Activated T-helper 1 cell treated with anti-CD3 and anti-CD28 coated beads, Interleukin-12 subunit alpha, Interleukin-12 subunit beta, Interleukin-2, Interleukin-4 antibody, amounts not matched to agents 30 ng/mL and 10 ng/mL and 1 ng/mL, durations not matched to agents 14 hours and 24 hours and 36 hours (primary cell): ENCODE results near the gene PUM1. TPM values are rescaled to one million over a fixed set of nuclear protein-coding genes. Genes with fewer than 3 reads are reported as not detected.

Source experiments
- DNase-seq: peaks from one replicate; pipeline ENCODE4 v3.0.0; 2021; ENCODE audit warnings: low spot score
- H3K27ac Mint-ChIP-seq: one replicate; pipeline ENCODE4 v1.8.0; 2021; ENCODE audit warnings: mild to moderate bottlenecking, mixed read lengths
- H3K27me3 Mint-ChIP-seq: one replicate; pipeline ENCODE4 v1.8.0; 2022; ENCODE audit warnings: mild to moderate bottlenecking, moderate library complexity, mixed read lengths; ENCODE audit not compliant: insufficient read depth
- H3K36me3 Mint-ChIP-seq: one replicate; pipeline ENCODE4 v1.8.0; 2021; ENCODE audit warnings: low read depth, mixed read lengths
- H3K4me1 Mint-ChIP-seq: one replicate; pipeline ENCODE4 v1.8.0; 2021; ENCODE audit warnings: low read depth, mixed read lengths
- H3K4me3 Mint-ChIP-seq: one replicate; pipeline ENCODE4 v1.8.0; 2021; ENCODE audit warnings: mild to moderate bottlenecking, moderate library complexity, mixed read lengths
- H3K9me3 Mint-ChIP-seq: one replicate; pipeline ENCODE4 v1.8.0; 2021; ENCODE audit warnings: mixed read lengths
- intact Hi-C: fragments of 100-400 bp; cut with micrococcal nuclease; formaldehyde crosslinking; loops from one replicate; pipeline ENCODE4 v1.15.1; 2024
- total RNA-seq: library from RNA; stranded (reverse); gene quantifications from 2 replicates; pipeline ENCODE4 v1.2.3, GENCODE V29; 2022

Gene PUM1
- total RNA-seq, 1 donor from 2014 or later: 130 TPM

DNA sequence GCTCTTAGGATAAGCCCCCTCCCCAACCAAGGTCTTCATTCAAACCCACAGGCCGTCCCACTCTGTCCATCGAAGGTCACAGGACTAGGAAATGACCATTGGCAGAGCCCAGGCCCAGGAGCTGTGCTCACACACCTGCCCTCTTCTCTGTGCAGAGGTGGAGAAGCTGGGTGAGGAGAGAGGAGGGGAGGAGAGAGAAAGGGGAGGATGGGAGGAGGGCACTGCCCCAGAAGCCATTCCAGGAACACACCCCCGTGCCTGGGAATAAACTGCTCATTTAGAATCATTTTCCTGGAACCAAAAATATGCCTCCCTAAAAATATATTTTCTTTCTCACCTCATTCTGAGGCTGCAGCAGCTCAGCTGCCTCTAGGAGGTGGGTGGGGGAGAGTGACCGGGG, 150.6 kb downstream of the PUM1 start:
- H3K27ac Mint-ChIP-seq: no peak overlapping the region
- no peaks in the 10 kb centered on the region for H3K4me1 Mint-ChIP-seq
- DNase-seq: no peak
- H3K36me3 Mint-ChIP-seq: no peaks in the 10 kb centered on the region
- intact Hi-C loops: no loop called here
- no peak overlapping the region for H3K4me3 Mint-ChIP-seq
- H3K9me3 Mint-ChIP-seq: no peaks in the 10 kb centered on the region
- H3K27me3 Mint-ChIP-seq: peaks cover 17% of the 10 kb centered on the region

DNA sequence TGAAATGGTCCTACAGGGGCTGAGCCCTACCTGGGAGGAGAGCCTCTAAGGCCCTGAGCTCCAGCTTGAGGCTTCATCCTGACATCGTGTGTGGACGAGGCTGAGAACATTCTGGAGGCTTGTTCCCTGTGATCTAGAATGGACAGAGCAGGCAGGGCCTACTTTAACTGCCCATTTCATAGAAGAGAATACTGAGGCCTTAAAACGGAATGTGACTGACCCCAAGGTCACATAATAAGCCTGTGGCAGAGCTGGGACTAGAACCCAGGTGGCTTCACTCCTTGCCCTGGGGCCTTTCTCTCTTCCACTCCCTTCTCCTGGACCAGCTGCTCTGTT, 151.0 kb downstream of the PUM1 start:
- Mint-ChIP-seq H3K36me3 (no peaks in the 10 kb centered on the region), H3K4me1 (peaks cover 1% of the 10 kb centered on the region), H3K4me3 (no peak overlapping the region), H3K27ac (no peak overlapping the region), H3K9me3 (no peaks in the 10 kb centered on the region), H3K27me3 (peaks cover 19% of the 10 kb centered on the region)
- intact Hi-C loops: no loop called here
- no peak for DNase-seq

DNA sequence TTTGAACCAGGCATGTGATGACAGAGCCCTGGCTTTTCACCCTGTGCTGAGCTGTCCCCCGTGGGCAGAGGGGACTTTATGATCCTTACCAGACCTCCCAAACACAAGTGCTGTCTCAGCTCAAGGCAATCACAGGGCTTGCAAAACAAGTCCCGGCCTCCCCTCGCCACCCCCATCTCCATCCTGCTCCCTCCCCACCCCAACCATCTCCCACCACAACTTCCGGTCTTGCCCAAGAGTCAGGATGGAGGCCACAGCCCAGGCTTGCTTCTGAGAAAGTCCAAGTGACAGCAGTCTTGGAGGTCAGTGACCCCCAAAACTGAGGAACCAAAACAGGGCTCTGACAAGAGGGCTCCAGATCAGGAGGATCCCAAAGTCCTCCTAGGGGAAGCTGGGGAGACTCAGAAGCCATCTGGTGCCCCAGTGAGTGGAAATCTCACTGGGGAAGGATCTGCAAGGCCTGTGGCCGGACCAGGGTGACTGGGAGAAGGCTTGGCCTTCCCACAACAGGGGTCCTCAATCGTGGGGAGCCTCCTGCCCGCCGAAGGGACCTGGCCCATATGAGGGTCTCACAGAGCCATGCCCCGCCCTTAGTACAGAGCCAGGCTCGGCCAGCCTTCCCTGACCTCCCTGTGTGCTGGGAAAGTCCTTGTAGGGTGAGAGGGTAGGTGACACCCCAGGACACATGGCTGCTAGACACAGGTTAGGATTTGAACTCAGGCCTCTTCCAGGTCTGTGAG, 152.4 kb downstream of the PUM1 start:
- Mint-ChIP-seq H3K27me3 (peaks cover 23% of the 10 kb centered on the region), H3K36me3 (peaks cover 2% of the 10 kb centered on the region), H3K4me3 (no peak overlapping the region), H3K27ac (no peak overlapping the region), H3K9me3 (no peaks in the 10 kb centered on the region), H3K4me1 (peaks cover 8% of the 10 kb centered on the region)
- no peak for DNase-seq
- intact Hi-C loops: no loop called here

DNA sequence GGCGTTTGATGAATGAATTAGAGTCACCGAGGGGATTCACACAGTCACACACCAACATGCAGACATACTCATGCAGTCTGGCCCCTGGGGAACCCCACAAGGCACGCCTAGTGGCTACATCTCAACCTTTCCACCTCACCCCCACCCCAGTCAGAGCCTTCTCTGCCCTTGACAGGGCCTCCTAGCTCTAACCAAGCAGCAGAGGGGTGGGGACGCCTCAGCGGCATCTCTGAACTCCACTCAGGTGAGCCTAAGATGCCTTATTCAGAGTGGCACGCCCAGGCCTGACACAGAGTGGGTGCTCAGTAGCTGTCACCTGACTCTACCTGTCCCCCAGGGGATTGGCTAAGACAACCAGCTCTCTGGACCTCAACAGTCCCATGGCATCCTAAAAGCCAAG, 153.3 kb downstream of the PUM1 start:
- no peaks in the 10 kb centered on the region for H3K9me3 Mint-ChIP-seq
- H3K4me1 Mint-ChIP-seq: peaks cover 8% of the 10 kb centered on the region
- no peak overlapping the region for H3K4me3 Mint-ChIP-seq
- intact Hi-C loops: no loop called here
- H3K36me3 Mint-ChIP-seq: peaks cover 4% of the 10 kb centered on the region
- H3K27me3 Mint-ChIP-seq: peaks cover 29% of the 10 kb centered on the region
- DNase-seq: no peak
- no peak overlapping the region for H3K27ac Mint-ChIP-seq

DNA sequence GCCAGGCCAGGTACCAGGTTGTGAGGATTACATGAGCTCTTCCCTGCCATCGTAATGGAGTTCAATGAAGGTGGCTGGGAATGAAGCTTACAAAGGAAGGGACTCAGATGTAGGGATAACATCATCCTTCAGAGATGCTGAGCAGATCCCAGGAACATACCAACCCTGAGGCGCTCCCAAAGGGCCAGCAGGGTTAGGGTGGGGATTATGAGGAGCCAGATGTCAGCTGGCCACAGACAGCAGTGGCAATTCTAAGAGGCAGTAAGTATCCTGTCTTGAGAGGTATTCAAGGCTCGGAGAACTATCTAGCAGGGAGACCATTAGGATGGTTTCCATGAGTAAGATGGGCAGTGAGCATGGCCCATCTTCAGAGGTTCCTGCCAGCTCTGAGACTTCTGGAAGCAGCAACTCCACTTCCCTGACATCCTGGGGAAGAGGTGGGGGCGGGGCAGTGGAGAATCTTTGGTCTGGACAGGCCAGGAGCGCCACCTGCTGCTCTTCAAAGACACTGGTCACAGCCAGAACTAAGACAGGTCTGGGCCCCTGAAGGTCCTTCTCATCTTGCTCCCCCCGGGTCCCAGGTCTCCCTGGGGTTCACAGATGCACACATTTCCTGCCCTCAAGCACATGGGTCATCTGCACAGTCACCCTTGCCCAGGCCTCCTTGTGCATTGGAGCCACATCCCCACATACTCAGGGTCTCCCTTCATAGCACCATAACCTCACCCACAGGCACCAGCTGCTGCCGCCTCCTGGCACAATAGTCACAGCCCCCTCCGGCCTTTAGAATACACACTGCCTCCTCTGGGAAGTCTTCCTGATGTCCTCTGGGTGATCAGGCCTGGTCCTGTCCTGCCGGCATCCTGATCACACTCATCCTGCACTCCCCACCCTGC, 154.2 kb downstream of the PUM1 start:
- DNase-seq: peak; percentile 13
- Mint-ChIP-seq H3K9me3 (no peaks in the 10 kb centered on the region), H3K4me3 (no peak overlapping the region), H3K36me3 (peaks cover 4% of the 10 kb centered on the region), H3K4me1 (peaks cover 8% of the 10 kb centered on the region), H3K27me3 (peaks cover 35% of the 10 kb centered on the region), H3K27ac (no peak overlapping the region)
- intact Hi-C loops: loop anchor here (1.0 kb wide), 3 partner anchors 110 to 192 kb away; no protein-coding TSS in a partner anchor

DNA sequence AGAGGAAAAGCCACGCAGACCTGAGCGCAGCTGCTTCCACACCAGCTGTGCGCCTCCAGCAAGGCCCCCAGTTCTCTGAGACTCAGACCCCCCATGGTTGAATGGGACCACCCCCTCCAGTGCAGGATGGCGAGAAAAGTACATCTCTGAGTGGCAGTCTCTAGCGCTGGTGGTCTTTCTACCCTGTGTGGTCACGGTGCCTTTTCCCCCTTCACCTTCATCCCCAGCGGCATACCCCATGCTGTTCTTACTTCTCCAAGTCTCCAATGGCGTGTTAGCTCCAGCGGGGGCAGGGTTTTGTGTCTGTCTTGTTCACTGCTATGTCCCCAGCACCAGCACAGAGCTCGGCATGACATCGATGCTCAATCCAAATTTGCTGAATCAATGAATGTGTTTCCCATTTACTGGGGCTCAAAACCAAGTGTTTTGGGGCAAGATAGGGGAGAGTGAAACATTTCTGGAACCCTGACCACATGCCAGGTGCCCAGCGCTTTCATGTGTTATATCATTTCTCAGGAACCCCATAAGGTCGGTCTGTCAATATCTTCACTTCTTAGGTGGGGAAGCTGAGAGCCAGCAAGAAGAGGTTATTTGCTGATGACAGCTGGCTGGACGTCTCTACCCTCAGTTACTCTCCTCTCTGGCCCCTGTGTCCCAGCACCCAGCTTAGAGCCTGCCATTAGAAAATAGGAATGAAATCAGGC, 156.0 kb downstream of the PUM1 start:
- H3K4me1 Mint-ChIP-seq: peaks cover 8% of the 10 kb centered on the region
- DNase-seq: no peak
- peak overlapping the region; percentile 62 for H3K4me3 Mint-ChIP-seq
- peak overlapping the region; percentile 7 for H3K27ac Mint-ChIP-seq
- intact Hi-C loops: no loop called here
- H3K27me3 Mint-ChIP-seq: peaks cover 48% of the 10 kb centered on the region
- H3K36me3 Mint-ChIP-seq: peaks cover 4% of the 10 kb centered on the region
- H3K9me3 Mint-ChIP-seq: no peaks in the 10 kb centered on the region

DNA sequence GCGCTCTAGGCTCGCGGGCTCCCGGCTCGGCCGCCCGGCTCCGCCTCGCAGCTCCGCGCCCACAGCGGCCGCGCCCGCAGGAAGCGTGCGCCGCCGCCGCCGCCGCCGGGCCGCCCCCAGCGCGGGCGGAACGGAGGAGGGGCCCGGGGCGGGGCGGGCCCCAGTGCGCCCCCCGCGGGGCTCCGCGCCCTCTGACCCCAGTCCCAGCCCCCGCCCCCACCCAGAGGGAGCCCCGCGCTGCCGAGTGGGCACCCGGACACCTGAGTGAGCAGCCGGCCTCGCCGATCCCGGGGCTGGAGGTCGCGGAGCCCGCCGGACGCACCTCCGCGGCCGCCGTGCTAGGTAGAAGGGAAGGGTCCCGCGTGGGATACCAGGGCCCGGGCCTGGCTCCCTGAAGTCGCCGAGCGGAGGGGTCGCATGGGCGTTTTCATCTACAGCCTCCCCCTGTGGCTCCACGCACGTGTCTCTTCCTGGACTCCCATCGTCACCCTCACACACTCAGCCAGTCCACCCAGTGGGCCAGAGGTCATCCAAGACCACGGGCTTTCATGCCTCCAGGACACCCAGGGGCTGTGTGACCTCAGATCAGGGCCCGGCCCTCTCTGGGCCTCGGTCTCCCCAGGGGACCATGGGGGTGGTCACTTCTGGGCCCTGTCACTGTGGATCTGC, 156.7 kb downstream of the PUM1 start, which contains the start of gene SDC3:
Gene SDC3, minus strand, starts transcription at position 63 of the 669 bp plus-strand sequence. CDS start 172 bp downstream, outside the sequence.
- H3K4me3 Mint-ChIP-seq: peak within 1 kb of the TSS; percentile 80
- H3K9me3 Mint-ChIP-seq: no peaks in the 10 kb centered on the region
- DNase-seq: no peak
- H3K27me3 Mint-ChIP-seq: peaks cover 51% of the 10 kb centered on the region
- H3K36me3 Mint-ChIP-seq: peaks cover 4% of the 10 kb centered on the region
- peak within 1 kb of the TSS; percentile 63 for H3K27ac Mint-ChIP-seq
- peaks cover 8% of the 10 kb centered on the region for H3K4me1 Mint-ChIP-seq
- intact Hi-C loops: no loop called here

DNA sequence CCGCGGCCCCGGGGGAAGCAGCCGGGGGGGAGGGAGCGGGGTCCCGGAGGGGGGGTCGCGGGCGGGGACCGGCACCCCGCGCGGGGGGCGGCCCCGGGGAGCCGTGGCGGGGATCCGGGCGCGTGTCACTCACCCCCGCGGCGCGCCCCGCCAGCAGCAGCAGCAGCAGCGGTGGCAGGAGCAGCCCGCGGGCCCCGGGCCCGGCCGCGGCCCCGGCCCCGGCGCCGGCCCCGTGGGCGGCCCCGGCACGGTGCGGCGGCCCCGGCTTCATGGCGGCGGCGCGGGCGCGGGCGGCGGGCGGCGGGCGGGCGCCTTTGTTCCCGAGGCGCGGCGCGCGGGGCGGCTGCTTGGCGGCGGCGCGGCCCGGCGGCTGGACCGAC, 157.2 kb downstream of the PUM1 start:
- no peak overlapping the region for H3K4me3 Mint-ChIP-seq
- no peaks in the 10 kb centered on the region for H3K9me3 Mint-ChIP-seq
- no peak overlapping the region for H3K27ac Mint-ChIP-seq
- H3K36me3 Mint-ChIP-seq: peaks cover 4% of the 10 kb centered on the region
- no peak for DNase-seq
- H3K27me3 Mint-ChIP-seq: peaks cover 53% of the 10 kb centered on the region
- H3K4me1 Mint-ChIP-seq: peaks cover 8% of the 10 kb centered on the region
- intact Hi-C loops: no loop called here

DNA sequence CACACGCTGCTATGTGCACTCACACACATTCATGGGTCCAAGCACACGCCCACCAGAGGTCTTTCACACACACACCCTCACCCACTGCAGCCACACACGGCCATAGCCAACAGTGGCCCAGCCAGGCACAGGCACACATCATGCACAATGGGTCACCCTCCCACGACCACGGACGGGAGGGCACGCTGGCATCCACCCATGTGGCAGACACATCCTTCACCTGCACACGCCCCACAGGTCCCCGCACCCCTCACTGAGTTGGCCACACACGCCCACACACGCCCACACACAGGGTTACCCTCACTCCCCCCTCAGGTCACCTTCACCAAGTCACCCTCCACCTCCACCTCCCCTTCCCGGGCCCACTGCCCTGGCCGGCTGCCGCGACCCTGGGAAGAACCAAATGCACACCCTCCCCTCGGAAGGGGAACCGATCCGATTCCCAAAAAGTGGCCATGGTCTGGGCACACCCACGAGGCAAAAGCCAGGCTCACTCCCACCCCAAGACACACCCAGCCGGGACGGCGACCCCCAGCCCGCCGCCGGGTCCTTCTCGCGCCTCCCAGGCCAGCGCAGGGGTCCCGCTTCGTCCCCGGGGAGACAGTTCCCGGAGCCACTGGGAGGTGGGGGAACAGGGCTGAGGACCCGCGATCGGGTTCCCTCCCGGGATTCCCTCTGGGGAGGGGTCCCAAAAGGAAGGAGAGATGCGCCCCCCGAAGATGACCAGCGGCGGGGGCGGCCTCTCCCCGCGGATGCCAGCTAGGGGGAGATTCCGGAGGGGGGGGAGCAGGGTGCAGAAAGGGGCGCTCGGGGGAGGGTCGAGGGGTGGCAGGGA, 157.8 kb downstream of the PUM1 start:
- DNase-seq: no peak
- intact Hi-C loops: no loop called here
- H3K36me3 Mint-ChIP-seq: peaks cover 4% of the 10 kb centered on the region
- peaks cover 8% of the 10 kb centered on the region for H3K4me1 Mint-ChIP-seq
- H3K27me3 Mint-ChIP-seq: peaks cover 56% of the 10 kb centered on the region
- H3K4me3 Mint-ChIP-seq: peak overlapping the region; percentile 80
- H3K9me3 Mint-ChIP-seq: no peaks in the 10 kb centered on the region
- peak overlapping the region; percentile 34 for H3K27ac Mint-ChIP-seq

DNA sequence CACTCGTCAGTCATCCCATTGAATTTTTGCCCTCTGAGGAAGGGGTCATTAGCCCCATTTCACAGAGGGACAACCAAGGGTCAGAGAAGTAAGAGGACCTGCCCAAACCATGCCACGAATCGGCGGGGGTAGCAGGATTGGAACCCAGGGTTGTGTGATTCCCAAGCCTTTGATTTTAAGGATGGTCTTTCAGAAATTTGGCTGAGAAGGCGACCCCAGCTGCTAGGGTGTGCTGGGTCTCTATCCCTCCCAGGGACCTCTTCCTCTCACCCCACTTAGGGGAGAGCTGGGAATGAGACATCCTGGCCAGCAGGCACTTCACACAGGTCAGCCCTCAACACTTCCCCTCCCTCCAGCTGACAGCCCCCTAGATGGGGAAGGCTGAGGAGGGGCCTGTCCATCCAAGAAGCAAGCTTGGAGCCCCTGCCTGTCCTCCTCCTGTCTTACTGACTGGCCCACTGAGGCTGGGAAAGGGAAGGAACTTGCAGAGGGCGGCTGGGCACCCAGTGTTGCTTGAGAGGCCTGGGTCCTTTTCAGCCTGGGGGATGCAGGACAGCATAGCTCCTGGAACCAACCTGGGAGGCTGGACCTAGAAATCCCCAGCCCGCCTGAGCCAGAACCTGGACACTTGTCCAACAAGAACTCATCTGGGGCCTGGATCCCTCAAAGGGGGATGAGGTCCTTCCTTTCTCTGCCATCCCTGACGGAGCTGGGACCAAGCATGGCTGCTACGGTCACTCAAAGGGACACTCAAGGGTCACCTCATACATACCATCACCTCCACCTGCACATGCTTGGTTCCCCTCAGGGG, 158.7 kb downstream of the PUM1 start:
- intact Hi-C loops: no loop called here
- Mint-ChIP-seq H3K4me3 (peak overlapping the region; percentile 80), H3K9me3 (no peaks in the 10 kb centered on the region), H3K27ac (no peak overlapping the region), H3K36me3 (peaks cover 4% of the 10 kb centered on the region), H3K27me3 (peaks cover 56% of the 10 kb centered on the region), H3K4me1 (peaks cover 8% of the 10 kb centered on the region)
- no peak for DNase-seq

DNA sequence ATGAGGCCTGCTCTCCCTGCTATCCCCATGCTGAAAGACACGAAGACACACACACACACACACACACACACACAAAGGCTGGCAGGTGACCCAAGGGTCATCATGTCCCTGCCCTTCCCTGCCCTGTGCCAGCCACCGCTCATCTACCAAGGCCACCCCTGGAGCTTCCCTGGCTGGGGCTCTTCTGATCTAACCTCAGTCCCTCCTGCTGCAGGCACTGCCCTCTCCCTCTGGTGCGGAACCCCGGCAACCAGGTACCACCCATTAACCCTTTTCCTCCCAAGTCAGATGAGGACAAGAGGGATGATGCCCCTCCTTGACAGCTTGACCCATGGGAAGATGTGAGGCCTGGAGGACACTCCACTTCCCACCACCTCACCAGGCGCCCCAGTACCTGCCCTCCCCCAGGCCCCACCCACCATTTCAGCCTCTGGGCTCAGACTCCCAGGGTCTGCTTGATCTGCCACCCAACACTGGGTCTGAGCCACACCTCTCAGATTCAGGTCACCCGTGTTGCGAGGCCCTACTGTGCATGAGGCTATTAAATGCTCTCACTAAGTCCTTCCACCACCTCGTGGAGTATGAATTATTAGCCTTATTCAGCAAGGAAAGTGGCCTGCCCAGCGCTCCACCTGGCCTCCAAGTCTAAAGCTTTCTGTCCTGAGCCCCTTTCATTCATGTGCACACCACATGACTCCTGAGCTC, 159.4 kb downstream of the PUM1 start:
- H3K4me3 Mint-ChIP-seq: no peak overlapping the region
- peaks cover 55% of the 10 kb centered on the region for H3K27me3 Mint-ChIP-seq
- peaks cover 8% of the 10 kb centered on the region for H3K4me1 Mint-ChIP-seq
- intact Hi-C loops: no loop called here
- no peak overlapping the region for H3K27ac Mint-ChIP-seq
- H3K9me3 Mint-ChIP-seq: no peaks in the 10 kb centered on the region
- H3K36me3 Mint-ChIP-seq: peaks cover 4% of the 10 kb centered on the region
- DNase-seq: no peak
